GM18858 (cell line): Measurements from ENCODE around the gene PSMD1.

Experiments
- ATAC-seq: cut with Tn5 transposase; IDR thresholded peaks from one replicate; pipeline ENCODE4 v1.9.1; 2021; ENCODE audit not compliant: unreplicated experiment

The PSMD1 gene

GRCh38 chr2:231110551-231110950 lies 53.9 kb downstream of the PSMD1 start:
- no peak for ATAC-seq

- ATAC-seq = no peak
These were observed 55.3 kb downstream of the PSMD1 start for GRCh38 chr2:231111987-231112386.

- no peak for ATAC-seq
These were observed 56.8 kb downstream of the PSMD1 start for GRCh38 chr2:231113489-231113888.

GRCh38 chr2:231115651-231116050 lies 59.0 kb downstream of the PSMD1 start:
- ATAC-seq = no peak

GRCh38 chr2:231117148-231117547 lies 60.5 kb downstream of the PSMD1 start:
- no peak for ATAC-seq

- ATAC-seq = no peak
These were observed 61.4 kb downstream of the PSMD1 start for GRCh38 chr2:231117922-231118613.

- no peak for ATAC-seq
These were observed 61.9 kb downstream of the PSMD1 start for GRCh38 chr2:231118614-231118942.

- no peak for ATAC-seq
These were observed 66.8 kb downstream of the PSMD1 start for GRCh38 chr2:231123362-231123898.

- no peak for ATAC-seq
These were observed 68.3 kb downstream of the PSMD1 start, which contains the start of gene HTR2B for GRCh38 chr2:231124838-231125568. Gene HTR2B (minus strand): TSS chr2:231125042. CDS start chr2:231123764, 1,278 bp downstream.

- ATAC-seq = no peak
These were observed 69.5 kb downstream of the PSMD1 start for GRCh38 chr2:231126123-231126522.

GRCh38 chr2:231127480-231127879 lies 70.8 kb downstream of the PSMD1 start:
- no peak for ATAC-seq

GRCh38 chr2:231127936-231128335 lies 71.3 kb downstream of the PSMD1 start:
- ATAC-seq = no peak

- ATAC-seq = no peak
These were observed 71.9 kb downstream of the PSMD1 start for GRCh38 chr2:231128541-231128940.

GRCh38 chr2:231129216-231129615 lies 72.5 kb downstream of the PSMD1 start:
- ATAC-seq = no peak

- ATAC-seq = no peak
These were observed 73.8 kb downstream of the PSMD1 start for GRCh38 chr2:231130336-231131056.

- no peak for ATAC-seq
These were observed 75.5 kb downstream of the PSMD1 start for GRCh38 chr2:231132129-231132528.

GRCh38 chr2:231133365-231134099 lies 76.9 kb downstream of the PSMD1 start:
- no peak for ATAC-seq

GRCh38 chr2:231134910-231135655 lies 78.4 kb downstream of the PSMD1 start:
- no peak for ATAC-seq

- ATAC-seq = no peak
These were observed 82.0 kb downstream of the PSMD1 start for GRCh38 chr2:231138699-231139098.

- no peak for ATAC-seq
These were observed 83.1 kb downstream of the PSMD1 start for GRCh38 chr2:231139796-231140195.
